Measurements from ENCODE around the gene KXD1.
"Not testable (repeated sequence)": the region's sequence is repeated elsewhere in the genome, so short reads cannot be mapped to it uniquely, and the experiment has no call there.

Gene KXD1

GRCh38 chr19:18557411-18558201 lies at the start of gene KXD1:
KXD1 (plus strand) TSS chr19:18557870; CDS start chr19:18562057, 4,187 bp downstream.
- DNase-seq: peak; percentile 97

- no peak for DNase-seq
These were observed 49.1 kb upstream of the KXD1 start for GRCh38 chr19:18508585-18508984.

GRCh38 chr19:18510216-18510615 lies 47.5 kb upstream of the KXD1 start:
- no peak for DNase-seq

- DNase-seq: no peak
These were observed 43.8 kb upstream of the KXD1 start for GRCh38 chr19:18513868-18514267.

GRCh38 chr19:18514800-18515682 lies 42.6 kb upstream of the KXD1 start:
- no peak for DNase-seq

GRCh38 chr19:18515959-18516358 lies 41.7 kb upstream of the KXD1 start:
- no peak for DNase-seq

GRCh38 chr19:18517606-18518005 lies 40.1 kb upstream of the KXD1 start:
- DNase-seq: no peak

GRCh38 chr19:18518639-18519038 lies 39.0 kb upstream of the KXD1 start:
- no peak for DNase-seq

- peak; percentile 60 for DNase-seq
These were observed 37.5 kb upstream of the KXD1 start for GRCh38 chr19:18519962-18520847.

GRCh38 chr19:18520848-18521691 lies 36.6 kb upstream of the KXD1 start:
- DNase-seq: no peak

- no peak for DNase-seq
These were observed 36.0 kb upstream of the KXD1 start, which contains the start of gene ELL for GRCh38 chr19:18521692-18522123. ELL (minus strand) TSS chr19:18522070; CDS start chr19:18522055, 15 bp downstream.

GRCh38 chr19:18522124-18522861 lies 35.4 kb upstream of the KXD1 start:
- DNase-seq: peak; percentile 100

GRCh38 chr19:18522862-18523440 lies 34.7 kb upstream of the KXD1 start:
- DNase-seq: not testable (repeated sequence)

- no peak for DNase-seq
These were observed 33.8 kb upstream of the KXD1 start for GRCh38 chr19:18523841-18524240.

- no peak for DNase-seq
These were observed 31.4 kb upstream of the KXD1 start for GRCh38 chr19:18526316-18526715.

GRCh38 chr19:18529782-18530181 lies 27.9 kb upstream of the KXD1 start:
- no peak for DNase-seq

GRCh38 chr19:18531485-18531884 lies 26.2 kb upstream of the KXD1 start:
- no peak for DNase-seq

- DNase-seq: no peak
These were observed 25.3 kb upstream of the KXD1 start for GRCh38 chr19:18532168-18532890.

GRCh38 chr19:18533058-18533457 lies 24.6 kb upstream of the KXD1 start:
- DNase-seq: no peak

GRCh38 chr19:18536475-18536874 lies 21.2 kb upstream of the KXD1 start:
- DNase-seq: no peak
